ENCODE measurements around the gene FAM234A. TPM values are rescaled to one million over a fixed set of nuclear protein-coding genes. Genes with fewer than 3 reads are reported as not detected.

FAM234A gene
- total RNA-seq, 1 experiment from 2014 or later, result 94.9 TPM

DNA sequence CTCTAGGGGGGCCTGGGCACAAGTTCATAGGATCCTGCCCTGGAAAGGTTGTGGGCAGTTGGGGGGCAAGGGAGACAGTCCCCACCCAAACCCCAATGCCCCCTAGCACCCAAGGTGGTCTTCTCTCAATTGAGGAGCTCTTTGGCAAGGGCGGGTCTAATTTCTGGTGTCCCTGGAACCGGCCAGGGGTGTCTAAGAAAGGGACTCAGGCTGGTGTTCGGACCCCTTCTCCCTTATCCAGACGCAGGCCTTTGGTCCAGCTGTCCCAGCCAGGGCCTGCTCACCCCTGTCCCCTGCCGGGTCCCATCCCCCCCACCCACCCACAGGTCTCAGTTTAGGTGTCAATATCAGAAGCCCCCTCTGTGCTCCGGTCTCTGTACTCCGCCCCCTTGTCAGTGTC lies 44.9 kb downstream of the FAM234A start:
- Histone ChIP-seq H4K5ac (ENCODE audit: insufficient read length, low read depth, low read length) (no peak overlapping the region), H4K20me1 (ENCODE audit: control insufficient read depth, insufficient read depth, insufficient read length) (no peaks in the 10 kb centered on the region), H3K9ac (ENCODE audit: extremely low read depth, insufficient read length, low read length) (no peak overlapping the region), H3K79me2 (ENCODE audit: insufficient read depth, low read length) (no peaks in the 10 kb centered on the region), H3K4me1 (ENCODE audit: insufficient read depth, low read length) (no peaks in the 10 kb centered on the region), H3K27ac (ENCODE audit: insufficient read length, low read depth, low read length) (no peak overlapping the region), H3K4ac (ENCODE audit: low read depth, low read length) (no peak overlapping the region), H2AFZ (ENCODE audit: low read length) (no peak overlapping the region), H3K4me2 (ENCODE audit: insufficient read depth, insufficient read length, low read length) (no peak overlapping the region), H3K23me2 (ENCODE audit: insufficient read length, low read depth, low read length, poor library complexity, severe bottlenecking) (peaks cover 8% of the 10 kb centered on the region), H2BK120ac (ENCODE audit: low read depth, low read length, poor library complexity, severe bottlenecking) (no peak overlapping the region), H3K56ac (ENCODE audit: insufficient read length, low read depth, low read length) (no peak overlapping the region), H3K79me1 (ENCODE audit: insufficient read depth, low read depth, low read length, poor library complexity, severe bottlenecking) (no peaks in the 10 kb centered on the region), H2AK5ac (ENCODE audit: insufficient read length, low read length) (no peak overlapping the region), H2BK5ac (ENCODE audit: insufficient read length, low read length) (no peak overlapping the region), H2BK12ac (ENCODE audit: insufficient read length, low read depth, low read length) (no peak overlapping the region), H2BK15ac (ENCODE audit: low read depth, low read length) (no peak overlapping the region), H3K18ac (ENCODE audit: insufficient read length, low read depth, low read length) (no peak overlapping the region), H4K8ac (replicated peaks; ENCODE audit: insufficient read length, low read depth, low read length) (no peak overlapping the region), H3K9me3 (ENCODE audit: control insufficient read depth, low read depth, low read length) (no peaks in the 10 kb centered on the region), H4K91ac (ENCODE audit: insufficient read length, low read depth, low read length) (no peak overlapping the region), H3T11ph (ENCODE audit: low read length) (no peak overlapping the region), H2BK20ac (ENCODE audit: low read depth, low read length, poor library complexity, severe bottlenecking) (no peak overlapping the region), H3K14ac (ENCODE audit: insufficient read depth, low read length) (no peak overlapping the region), H3K27me3 (ENCODE audit: insufficient read depth, low read length) (peaks cover 3% of the 10 kb centered on the region; the same call in 1 of the 2 replicates), H3K23ac (ENCODE audit: insufficient read length, low read depth, low read length) (no peak overlapping the region)
- Mint-ChIP-seq H3K27me3 (ENCODE audit: low read depth) (peaks cover 60% of the 10 kb centered on the region), H3K4me1 (peaks cover 0 to 2% of the 10 kb centered on the region in 2 experiments; a peak in 1 of 4 replicates), H3K9me3 (no peaks in the 10 kb centered on the region), H3K4me3 (peak overlapping the region; percentile 51 to 72; a peak in 4 of 5 replicates), H3K27ac (no peak overlapping the region), H3K36me3 (ENCODE audit: insufficient read depth in 1 of 3, low read depth in 3 of 3) (no peaks in the 10 kb centered on the region)
- DNase-seq, result no peak
- WGBS (ENCODE audit: extremely low coverage, insufficient read length, low lambda C conversion rate), result no CpG with 5 or more reads among the region's 7 CpGs
- TF ChIP-seq, protein P1, sequence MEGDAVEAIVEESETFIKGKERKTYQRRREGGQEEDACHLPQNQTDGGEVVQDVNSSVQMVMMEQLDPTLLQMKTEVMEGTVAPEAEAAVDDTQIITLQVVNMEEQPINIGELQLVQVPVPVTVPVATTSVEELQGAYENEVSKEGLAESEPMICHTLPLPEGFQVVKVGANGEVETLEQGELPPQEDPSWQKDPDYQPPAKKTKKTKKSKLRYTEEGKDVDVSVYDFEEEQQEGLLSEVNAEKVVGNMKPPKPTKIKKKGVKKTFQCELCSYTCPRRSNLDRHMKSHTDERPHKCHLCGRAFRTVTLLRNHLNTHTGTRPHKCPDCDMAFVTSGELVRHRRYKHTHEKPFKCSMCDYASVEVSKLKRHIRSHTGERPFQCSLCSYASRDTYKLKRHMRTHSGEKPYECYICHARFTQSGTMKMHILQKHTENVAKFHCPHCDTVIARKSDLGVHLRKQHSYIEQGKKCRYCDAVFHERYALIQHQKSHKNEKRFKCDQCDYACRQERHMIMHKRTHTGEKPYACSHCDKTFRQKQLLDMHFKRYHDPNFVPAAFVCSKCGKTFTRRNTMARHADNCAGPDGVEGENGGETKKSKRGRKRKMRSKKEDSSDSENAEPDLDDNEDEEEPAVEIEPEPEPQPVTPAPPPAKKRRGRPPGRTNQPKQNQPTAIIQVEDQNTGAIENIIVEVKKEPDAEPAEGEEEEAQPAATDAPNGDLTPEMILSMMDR (conservative IDR thresholded peaks at IDR 0.05), result no peak

Data from H9 (cell line).